HL-60 (cell line): Measurements from ENCODE around the gene SRGAP2C.
"Not testable (repeated sequence)": the region's sequence is repeated elsewhere in the genome, so short reads cannot be mapped to it uniquely, and the experiment has no call there.

ENCODE experiments used
- DNase-seq, 2 experiments: peaks; one replicate each; pipeline ENCODE4 v3.0.0-alpha.2; 2010 to 2020; ENCODE audit warnings: low read depth in 1 of 2, low spot score in 1 of 2
- H3K27ac ChIP-seq: fragments of 250-450 bp; sonication (Bioruptor Pico); replicated peaks from 2 replicates; pipeline ENCODE4 v1.5.1; 2020; ENCODE audit warnings: mild to moderate bottlenecking, moderate library complexity
- H3K27me3 ChIP-seq: fragments of 250-450 bp; sonication (Bioruptor Pico); 2 replicates; pipeline ENCODE4 v1.5.1; 2021; ENCODE audit warnings: mild to moderate bottlenecking, moderate library complexity; ENCODE audit not compliant: insufficient read depth, poor library complexity, severe bottlenecking
- H3K4me3 ChIP-seq: replicated peaks from 2 replicates; pipeline ENCODE4 v1.5.1; 2011; ENCODE audit warnings: mild to moderate bottlenecking, control low read depth, low read length; ENCODE audit not compliant: insufficient read depth
- CTCF ChIP-seq: IDR thresholded peaks from one replicate; pipeline ENCODE4 v1.5.1; 2011; ENCODE audit warnings: low read length, control low read depth, inconsistent platforms; ENCODE audit not compliant: insufficient read depth
- GABPA ChIP-seq: IDR thresholded peaks from 2 replicates; pipeline ENCODE4 v1.6.1; 2012; ENCODE audit warnings: low read depth
- POLR2AphosphoS5 ChIP-seq: IDR thresholded peaks from 2 replicates; pipeline ENCODE4 v1.6.1; 2012; ENCODE audit warnings: low read depth
- REST ChIP-seq: IDR thresholded peaks from 2 replicates; pipeline ENCODE4 v1.6.1; 2012; ENCODE audit warnings: low read depth; ENCODE audit not compliant: insufficient replicate concordance
- SPI1 ChIP-seq: IDR thresholded peaks from 2 replicates; pipeline ENCODE4 v1.6.1; 2012; ENCODE audit warnings: low read depth, mild to moderate bottlenecking, borderline replicate concordance

Gene SRGAP2C

GRCh38 chr1:121417325-121417923 is 232.6 kb downstream of the SRGAP2C start:
- TF ChIP-seq POLR2AphosphoS5, result no peak
- TF ChIP-seq CTCF, result no peak
- no peak for TF ChIP-seq GABPA
- no peak for TF ChIP-seq REST
- TF ChIP-seq SPI1, result no peak
- Histone ChIP-seq H3K27me3 (no peaks in the 10 kb centered on the region), H3K4me3 (no peak overlapping the region), H3K27ac (no peak overlapping the region)
- DNase-seq, result peak in 1 of 2 experiments; percentile 20

- TF ChIP-seq CTCF (no peak), GABPA (no peak)
- DNase-seq, result no peak
- H3K27me3 ChIP-seq, result no peaks in the 10 kb centered on the region
- H3K4me3 ChIP-seq, result no peak overlapping the region
- no peak overlapping the region for H3K27ac ChIP-seq
Observed at GRCh38 chr1:121418369-121419049, 233.7 kb downstream of the SRGAP2C start.

GRCh38 chr1:121419050-121419615 is 234.4 kb downstream of the SRGAP2C start:
- H3K27ac ChIP-seq, H3K4me3 ChIP-seq, DNase-seq, H3K27me3 ChIP-seq: not testable (repeated sequence)

GRCh38 chr1:121421490-121421889 is 236.7 kb downstream of the SRGAP2C start:
- not testable (repeated sequence) for H3K27me3 ChIP-seq, H3K27ac ChIP-seq, DNase-seq, H3K4me3 ChIP-seq

GRCh38 chr1:121423956-121424355 is 239.2 kb downstream of the SRGAP2C start:
- not testable (repeated sequence) for H3K27me3 ChIP-seq, DNase-seq, H3K4me3 ChIP-seq, H3K27ac ChIP-seq

- not testable (repeated sequence) for DNase-seq, H3K27ac ChIP-seq, H3K4me3 ChIP-seq, H3K27me3 ChIP-seq
Observed at GRCh38 chr1:121433517-121433916, 248.7 kb downstream of the SRGAP2C start.

GRCh38 chr1:121438862-121439261 is 254.1 kb downstream of the SRGAP2C start:
- H3K27ac ChIP-seq, DNase-seq, H3K27me3 ChIP-seq, H3K4me3 ChIP-seq: not testable (repeated sequence)
